ENCODE data around the gene SREBF2. TPM values are rescaled to one million over a fixed set of nuclear protein-coding genes. Genes with fewer than 3 reads are reported as not detected.

SREBF2 gene
- total and polyA plus RNA-seq, 2 of the 8 experiments (the other 6 are each of a cell fraction or from before 2014, with no cell fraction given): 125 to 144 TPM

- no peak overlapping the region for H3K4ac ChIP-seq (replicated peaks; ENCODE audit: insufficient read length, low read depth, low read length)
- no peak overlapping the region for H3K27ac ChIP-seq (ENCODE audit: low read depth, low read length)
- H2BK12ac ChIP-seq (ENCODE audit: low read depth, low read length): no peak overlapping the region
- H3K79me1 ChIP-seq (ENCODE audit: low read depth, low read length): no peaks in the 10 kb centered on the region; the same call in 1 of the 2 replicates
- no peak overlapping the region for H2BK15ac ChIP-seq (ENCODE audit: low read length)
- no peak overlapping the region for H4K91ac ChIP-seq (replicated peaks; ENCODE audit: insufficient read length, low read length)
- H3K9ac ChIP-seq (replicated peaks in 1 of 4; ENCODE audit: extremely low read depth in 1 of 4, low read depth in 3 of 4, low read length in 3 of 4): no peak overlapping the region
- FAIRE-seq (no peak), DNase-seq (ENCODE audit: low read depth in 1 of 2, low spot score in 2 of 2) (no peak)
- no peak overlapping the region for H2AFZ ChIP-seq (ENCODE audit: low read length)
- H2BK20ac ChIP-seq (ENCODE audit: low read length): no peak overlapping the region
- ChIA-PET CTCF (ENCODE audit: partially characterized antibody) (no interaction called here), POLR2A (ENCODE audit: partially characterized antibody) (interaction anchor here (1.0 kb wide), 1 partner anchor 10 kb away, joined by 4 read pairs; no protein-coding TSS in a partner anchor)
- H3K14ac ChIP-seq (ENCODE audit: insufficient read length): no peak overlapping the region
- H3K36me3 ChIP-seq (ENCODE audit: control insufficient read depth in 2 of 4, insufficient read depth in 4 of 4, low read length in 3 of 4): peaks cover 39 to 84% (median 69%) of the 10 kb centered on the region in 4 experiments
- H3K23ac ChIP-seq (ENCODE audit: insufficient read length): no peak overlapping the region
- no peaks in the 10 kb centered on the region for H3K9me3 ChIP-seq (ENCODE audit: insufficient read depth in 2 of 2, low read depth in 1 of 2, low read length in 1 of 2)
- H2BK5ac ChIP-seq (ENCODE audit: low read depth, low read length): no peak overlapping the region
- H3K4me3 ChIP-seq (ENCODE audit: extremely low read depth in 1 of 4, insufficient read depth in 2 of 4, low read depth in 3 of 4, low read length in 4 of 4): no peak overlapping the region
- H4K5ac ChIP-seq (ENCODE audit: insufficient read length, low read depth, low read length): no peak overlapping the region
- H2AK5ac ChIP-seq (ENCODE audit: low read depth, low read length): no peak overlapping the region
- no peaks in the 10 kb centered on the region for H3K27me3 ChIP-seq (replicated peaks in 1 of 4; ENCODE audit: control insufficient read depth in 3 of 4, extremely low read depth in 1 of 4, insufficient read depth in 3 of 4, low read length in 3 of 4)
- peaks cover 2 to 3% of the 10 kb centered on the region in 2 experiments for H4K20me1 ChIP-seq (replicated peaks in 1 of 2; ENCODE audit: control insufficient read depth in 1 of 2, insufficient read depth in 2 of 2, low read length in 2 of 2)
- H3K23me2 ChIP-seq (ENCODE audit: low read depth, low read length): no peaks in the 10 kb centered on the region
- no peaks in the 10 kb centered on the region for H3K79me2 ChIP-seq (ENCODE audit: control insufficient read depth in 1 of 2, insufficient read depth in 2 of 2, low read length in 2 of 2)
- H3K18ac ChIP-seq (ENCODE audit: extremely low read depth, low read length): no peak overlapping the region
- no peak overlapping the region for H4K8ac ChIP-seq (ENCODE audit: extremely low read depth, insufficient read depth, low read length)
- H3K4me2 ChIP-seq (ENCODE audit: insufficient read depth in 1 of 2, low read depth in 2 of 2, low read length in 2 of 2): no peak overlapping the region
- H3K4me1 ChIP-seq (replicated peaks in 1 of 4; ENCODE audit: control insufficient read depth in 3 of 4, insufficient read depth in 4 of 4, low read length in 3 of 4): no peaks in the 10 kb centered on the region
- no peak overlapping the region for H3K56ac ChIP-seq (replicated peaks; ENCODE audit: insufficient read length, low read depth, low read length)
- H2BK120ac ChIP-seq (replicated peaks; ENCODE audit: low read depth, low read length): no peak overlapping the region
- TF ChIP-seq CEBPB (IDR thresholded peaks at IDR 0.05; ENCODE audit: low read depth, low read length) (no peak), CHD7 (IDR thresholded peaks at IDR 0.05; ENCODE audit: insufficient replicate concordance, low read length) (no peak)
Observed at GRCh38 chr22:41876675-41877074, 43.8 kb downstream of the SREBF2 start.

Data from H1 (cell line).